BLaER1 treated with 17β-estradiol and CSF1 and Interleukin-3, amounts not matched to agents 10 nM and 100 nM (cell line): ENCODE data around the gene PTTG1IP.

Source experiments
- H3K27ac ChIP-seq, 11 experiments: shearing (Covaris generic); formaldehyde crosslinking; 2 replicates each; pipeline ENCODE4 v1.8.1; 2022
- H3K27me3 ChIP-seq, 11 experiments: shearing (Covaris generic); formaldehyde crosslinking; 2 replicates each; pipeline ENCODE4 v1.8.1; 2022
- H3K36me3 ChIP-seq, 11 experiments: shearing (Covaris generic); formaldehyde crosslinking; 2 replicates each; pipeline ENCODE4 v1.8.1; 2022
- H3K4me1 ChIP-seq, 10 experiments: shearing (Covaris generic); formaldehyde crosslinking; 2 replicates each; pipeline ENCODE4 v1.8.1; 2022
- H3K4me2 ChIP-seq, 11 experiments: shearing (Covaris generic); formaldehyde crosslinking; 2 replicates each; pipeline ENCODE4 v1.8.1; 2022
- H3K4me3 ChIP-seq, 10 experiments: shearing (Covaris generic); formaldehyde crosslinking; 2 replicates each; pipeline ENCODE4 v1.8.1; 2022
- H3K9ac ChIP-seq, 11 experiments: shearing (Covaris generic); formaldehyde crosslinking; 2 replicates each; pipeline ENCODE4 v1.8.1; 2022
- H3K9me3 ChIP-seq, 11 experiments: shearing (Covaris generic); formaldehyde crosslinking; replicated peaks in 1 of 11; 2 replicates each; pipeline ENCODE4 v1.8.1; 2022
- H4K20me1 ChIP-seq, 11 experiments: shearing (Covaris generic); formaldehyde crosslinking; 2 replicates each; pipeline ENCODE4 v1.8.1; 2022
- Cebpa-rat ChIP-seq, 11 experiments: shearing (Covaris generic); IDR thresholded peaks; 2 replicates each; pipeline ENCODE4 v1.8.1; 2022

Gene PTTG1IP

DNA sequence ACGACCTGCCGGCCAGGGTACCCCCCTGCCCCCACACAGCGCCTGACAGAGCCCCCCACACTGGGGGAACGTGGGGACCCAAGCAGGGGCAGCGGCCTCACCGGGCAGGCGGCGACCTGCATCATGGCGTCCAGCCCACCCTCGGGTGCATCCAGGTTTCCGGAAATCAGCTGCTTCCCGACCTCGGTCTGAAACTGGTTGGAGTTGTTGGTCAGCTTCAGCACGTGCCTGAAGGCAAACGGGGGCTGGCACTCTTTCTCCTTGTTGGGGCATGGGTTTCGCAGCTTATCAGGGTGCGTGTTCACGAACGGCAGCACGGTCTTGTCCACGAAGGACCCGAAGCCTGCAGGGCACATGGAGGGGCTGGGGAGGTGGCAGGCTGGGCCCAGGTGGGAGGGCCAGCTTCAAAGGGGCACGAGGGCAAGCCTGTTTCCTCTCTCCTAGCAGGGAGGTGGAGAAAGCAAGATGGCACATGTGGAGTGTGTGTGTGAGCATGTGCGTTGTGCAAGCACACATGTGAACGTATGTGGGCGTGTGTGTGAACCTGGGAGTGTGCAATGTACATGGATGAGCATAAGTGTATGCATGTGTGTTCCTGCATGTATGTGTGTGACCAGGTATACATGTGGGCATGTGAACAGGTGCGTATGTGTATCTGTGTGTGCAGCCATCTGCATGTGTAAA, 28.0 kb upstream of the PTTG1IP start:
- peaks cover 31 to 100% (median 68%) of the 10 kb centered on the region in 10 experiments for H3K4me1 ChIP-seq
- peaks cover 0 to 9% (median 0%) of the 10 kb centered on the region in 11 experiments; a peak in 8 of 22 replicates for H3K9me3 ChIP-seq
- peak overlapping the region in 9 of 11 experiments; percentile 9 to 93 (median 34); a peak in 16 of 22 replicates for H3K4me2 ChIP-seq
- peaks cover 0 to 98% (median 61%) of the 10 kb centered on the region in 11 experiments; a peak in 18 of 22 replicates for H4K20me1 ChIP-seq
- no peak overlapping the region for H3K4me3 ChIP-seq
- peak overlapping the region in 1 of 11 experiments; percentile 42; a peak in 1 of 22 replicates for H3K9ac ChIP-seq
- no peaks in the 10 kb centered on the region for H3K27me3 ChIP-seq
- no peak overlapping the region for H3K27ac ChIP-seq
- TF ChIP-seq Cebpa-rat (IDR thresholded peaks at IDR 0.05): no peak
- H3K36me3 ChIP-seq: peaks cover 47 to 100% (median 97%) of the 10 kb centered on the region in 11 experiments

DNA sequence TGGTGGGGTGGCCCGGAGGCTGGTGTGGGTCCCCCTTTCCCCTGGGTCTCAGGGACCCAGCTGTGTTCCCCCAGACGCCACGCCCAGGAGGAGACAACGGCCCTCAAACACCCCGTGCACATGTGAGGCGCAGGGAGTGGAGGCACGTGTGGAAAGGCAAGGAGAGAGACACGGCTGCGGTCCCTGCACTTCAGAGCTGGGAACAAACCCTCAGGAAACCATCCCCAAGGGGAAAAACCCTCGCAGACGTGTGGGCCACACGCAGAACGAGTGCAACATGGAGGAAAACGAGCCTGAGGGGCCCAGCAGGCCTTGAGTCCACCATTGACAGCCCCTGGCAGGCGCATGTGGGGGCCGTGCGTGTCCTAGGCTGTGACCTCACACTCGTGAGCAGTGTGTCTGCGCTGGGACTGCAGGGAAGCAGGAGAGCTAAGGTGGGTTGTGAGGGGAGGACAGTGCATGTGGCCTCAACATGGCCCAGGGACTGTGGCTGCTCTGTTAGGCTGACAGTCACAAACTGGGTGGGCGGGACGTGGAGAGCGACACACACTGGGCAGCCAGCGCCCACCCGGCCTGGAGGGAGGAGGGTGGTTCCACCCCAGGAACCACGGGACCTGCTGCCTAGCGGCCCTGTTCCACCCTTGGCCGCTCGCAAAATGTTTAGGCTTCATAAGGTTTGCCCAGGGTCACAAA, 27.2 kb upstream of the PTTG1IP start:
- Histone ChIP-seq H4K20me1 (peaks cover 0 to 100% (median 60%) of the 10 kb centered on the region in 11 experiments; a peak in 18 of 22 replicates), H3K9me3 (peaks cover 0 to 9% (median 0%) of the 10 kb centered on the region in 11 experiments; a peak in 8 of 22 replicates), H3K27me3 (no peaks in the 10 kb centered on the region), H3K4me2 (peak overlapping the region in 8 of 11 experiments; percentile 30 to 93 (median 39); a peak in 13 of 22 replicates), H3K27ac (no peak overlapping the region), H3K4me1 (peaks cover 24 to 100% (median 68%) of the 10 kb centered on the region in 10 experiments), H3K4me3 (no peak overlapping the region), H3K36me3 (peaks cover 47 to 100% (median 100%) of the 10 kb centered on the region in 11 experiments), H3K9ac (peak overlapping the region in 1 of 11 experiments; percentile 42; a peak in 1 of 22 replicates)
- TF ChIP-seq Cebpa-rat (IDR thresholded peaks at IDR 0.05): no peak

DNA sequence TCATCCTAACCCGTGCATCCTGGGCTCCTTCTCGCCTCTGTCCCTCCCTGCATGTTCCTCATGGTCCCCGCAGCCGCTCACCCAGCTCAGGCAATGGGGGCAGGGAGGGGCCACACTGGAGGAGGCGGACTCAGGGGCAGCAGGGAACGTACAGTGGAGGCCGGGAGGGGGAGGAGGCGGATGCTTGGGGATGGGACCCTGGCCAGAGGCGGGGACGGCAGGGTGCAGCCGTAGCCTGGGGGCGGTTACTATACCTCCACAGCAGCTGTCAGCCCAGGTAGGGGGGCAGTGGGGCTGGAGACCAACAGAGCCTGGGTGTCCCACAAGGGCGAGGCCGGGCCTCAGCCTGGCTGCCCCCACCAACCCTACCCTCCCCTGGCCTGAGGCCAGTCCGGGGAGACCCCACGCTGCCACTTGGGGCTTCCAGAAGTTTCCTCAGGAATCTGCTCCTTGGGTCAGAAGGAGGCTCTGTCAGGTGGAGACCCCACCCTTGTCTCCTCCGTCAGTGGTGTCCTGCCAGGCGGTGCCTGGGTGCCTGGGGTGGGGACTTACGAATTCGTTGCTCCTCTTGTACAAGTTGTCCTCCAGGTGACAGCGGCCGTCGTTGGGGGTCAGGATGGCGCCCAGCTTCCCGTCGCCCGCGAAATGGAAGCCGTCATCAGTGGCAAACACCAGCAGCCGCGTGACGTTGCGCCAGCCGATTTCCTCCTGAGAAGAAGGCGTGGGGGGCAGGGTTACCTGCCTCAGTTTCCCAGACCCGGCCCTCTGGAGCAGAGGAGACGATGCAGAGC, 26.5 kb upstream of the PTTG1IP start:
- Histone ChIP-seq H4K20me1 (peaks cover 0 to 96% (median 58%) of the 10 kb centered on the region in 11 experiments; a peak in 18 of 22 replicates), H3K9ac (peak overlapping the region in 1 of 11 experiments; percentile 42; a peak in 2 of 22 replicates), H3K4me2 (peak overlapping the region in 2 of 11 experiments; percentile 30 to 33; a peak in 1 of 22 replicates), H3K4me1 (peaks cover 23 to 100% (median 68%) of the 10 kb centered on the region in 10 experiments), H3K9me3 (peaks cover 0 to 9% (median 0%) of the 10 kb centered on the region in 11 experiments; a peak in 8 of 22 replicates), H3K27me3 (no peaks in the 10 kb centered on the region), H3K36me3 (peaks cover 47 to 100% (median 98%) of the 10 kb centered on the region in 11 experiments), H3K27ac (no peak overlapping the region), H3K4me3 (no peak overlapping the region)
- no peak for TF ChIP-seq Cebpa-rat (IDR thresholded peaks at IDR 0.05)

DNA sequence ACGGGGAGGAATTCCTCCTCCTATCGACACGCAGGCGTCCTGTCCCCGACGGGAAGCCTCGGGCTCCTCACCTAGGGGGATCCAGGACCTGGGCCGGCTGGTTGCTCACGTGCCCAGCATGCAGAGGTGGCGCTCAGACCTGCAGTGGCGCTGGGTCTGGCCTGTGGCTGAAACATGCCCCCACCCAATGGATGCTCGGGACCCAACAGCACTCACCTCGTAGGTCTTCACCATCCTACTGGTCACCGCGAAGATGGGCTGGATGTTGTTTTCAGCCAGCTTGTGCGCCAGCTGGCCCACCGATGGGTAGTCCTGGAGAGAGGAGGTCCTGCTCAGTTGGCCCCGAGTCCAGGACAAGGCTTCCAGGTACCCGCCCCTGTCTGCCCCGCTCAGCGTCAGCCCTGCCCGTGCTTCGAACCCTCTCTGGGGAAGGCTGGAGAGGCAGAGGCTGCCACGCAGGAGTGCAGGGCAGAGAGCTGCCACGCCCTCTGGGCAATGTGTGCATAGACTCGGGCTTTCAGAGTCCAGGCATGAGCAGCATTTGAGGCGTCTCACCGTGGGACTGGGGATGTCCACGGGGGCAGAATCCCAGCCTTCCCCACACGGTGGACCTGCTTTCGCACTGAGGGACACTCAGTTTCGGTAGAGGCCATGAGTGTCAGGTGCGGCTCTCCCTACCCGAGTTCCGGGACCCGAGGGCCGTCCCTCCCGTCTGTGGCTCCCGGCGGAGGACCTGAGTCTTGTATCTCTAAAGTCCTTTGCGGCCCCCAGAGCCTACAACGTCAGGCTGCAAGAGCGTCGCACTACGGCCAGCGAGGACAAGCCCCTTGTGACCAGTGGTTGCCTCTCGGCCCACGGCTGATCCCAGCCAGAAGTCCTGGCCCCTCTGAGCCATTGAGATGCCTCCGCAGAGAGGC, 25.6 kb upstream of the PTTG1IP start:
- Histone ChIP-seq H3K36me3 (peaks cover 47 to 100% (median 98%) of the 10 kb centered on the region in 11 experiments), H3K4me3 (no peak overlapping the region), H3K27ac (no peak overlapping the region), H3K4me2 (peak overlapping the region in 3 of 11 experiments; percentile 29 to 81 (median 81); a peak in 5 of 22 replicates), H3K9ac (no peak overlapping the region; a peak in 1 of 22 replicates), H3K9me3 (peaks cover 0 to 9% (median 0%) of the 10 kb centered on the region in 11 experiments; a peak in 8 of 22 replicates), H3K27me3 (no peaks in the 10 kb centered on the region), H3K4me1 (peaks cover 31 to 100% (median 70%) of the 10 kb centered on the region in 10 experiments), H4K20me1 (peaks cover 0 to 96% (median 56%) of the 10 kb centered on the region in 11 experiments; a peak in 18 of 22 replicates)
- no peak for TF ChIP-seq Cebpa-rat (IDR thresholded peaks at IDR 0.05)

DNA sequence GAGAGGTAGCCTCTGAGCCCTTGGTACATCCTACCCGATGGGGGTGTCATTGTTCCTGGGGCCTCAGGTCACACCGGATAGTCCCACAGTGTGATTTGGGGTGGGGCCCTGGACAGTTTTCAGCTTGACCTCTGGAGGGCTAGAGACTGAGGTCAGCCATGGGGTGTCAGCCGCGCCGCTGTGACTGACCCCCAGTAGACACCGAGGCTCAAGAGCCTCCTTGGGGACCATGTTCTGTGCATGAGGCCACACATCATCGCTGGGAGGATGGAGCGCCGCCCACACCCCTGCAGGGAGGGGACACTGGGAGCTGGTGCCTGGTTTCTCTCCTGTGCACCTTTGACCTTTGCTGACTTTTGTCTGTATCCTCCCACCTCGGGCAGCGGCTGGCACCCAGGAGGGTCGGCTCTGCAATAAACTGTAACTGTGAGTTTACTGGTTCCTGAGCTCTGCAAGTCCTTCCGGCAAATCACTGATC, 24.6 kb upstream of the PTTG1IP start:
- Histone ChIP-seq H3K9me3 (peaks cover 0 to 9% (median 0%) of the 10 kb centered on the region in 11 experiments; a peak in 8 of 22 replicates), H3K27ac (no peak overlapping the region), H3K9ac (peak overlapping the region in 1 of 11 experiments; percentile 42; a peak in 1 of 22 replicates), H3K27me3 (no peaks in the 10 kb centered on the region), H3K4me2 (peak overlapping the region in 6 of 11 experiments; percentile 7 to 81 (median 63); a peak in 11 of 22 replicates), H3K36me3 (peaks cover 38 to 100% (median 92%) of the 10 kb centered on the region in 11 experiments), H4K20me1 (peaks cover 0 to 96% (median 46%) of the 10 kb centered on the region in 11 experiments; a peak in 18 of 22 replicates), H3K4me3 (no peak overlapping the region), H3K4me1 (peaks cover 42 to 100% (median 71%) of the 10 kb centered on the region in 10 experiments)
- TF ChIP-seq Cebpa-rat (IDR thresholded peaks at IDR 0.05): no peak

DNA sequence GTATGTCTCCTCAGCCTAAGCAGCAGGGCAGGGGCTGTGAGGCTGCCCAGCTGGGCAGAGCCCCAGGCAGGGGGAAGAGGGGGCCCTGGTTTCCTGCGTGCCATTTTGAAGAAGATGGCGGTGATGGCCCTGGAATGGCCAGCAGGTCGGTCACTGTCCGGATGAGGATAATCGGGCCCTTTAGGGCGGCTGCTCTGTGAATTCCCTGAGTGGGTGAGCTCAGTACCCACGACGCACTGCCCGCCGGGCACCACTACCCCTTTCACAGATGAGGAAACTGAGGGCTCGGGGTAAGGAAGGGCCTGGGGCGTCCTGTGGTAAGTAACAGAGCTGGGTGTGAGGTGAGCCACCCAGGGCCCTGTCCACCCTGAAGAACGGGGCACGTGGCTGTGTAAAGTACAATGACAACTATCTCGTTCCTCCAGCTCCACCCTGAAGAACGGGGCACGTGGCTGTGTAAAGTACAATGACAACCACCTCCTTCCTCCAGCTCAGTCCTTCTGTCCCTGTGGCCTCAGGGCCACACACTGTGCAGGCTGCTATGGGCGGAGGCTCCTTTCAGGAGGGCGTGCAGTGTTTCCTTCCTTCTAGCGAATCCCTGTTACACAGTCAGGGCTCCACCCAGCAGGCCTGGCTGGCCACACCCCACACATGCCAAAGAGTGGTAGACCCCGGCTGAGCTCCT, 24.0 kb upstream of the PTTG1IP start:
- H3K4me3 ChIP-seq: no peak overlapping the region
- peak overlapping the region in 6 of 11 experiments; percentile 7 to 81 (median 63); a peak in 11 of 22 replicates for H3K4me2 ChIP-seq
- H3K36me3 ChIP-seq: peaks cover 32 to 99% (median 89%) of the 10 kb centered on the region in 11 experiments
- peaks cover 0 to 6% (median 0%) of the 10 kb centered on the region in 11 experiments; a peak in 7 of 22 replicates for H3K9me3 ChIP-seq
- peak overlapping the region in 3 of 11 experiments; percentile 11 to 42 (median 27); a peak in 3 of 22 replicates for H3K9ac ChIP-seq
- TF ChIP-seq Cebpa-rat (IDR thresholded peaks at IDR 0.05): no peak
- H3K4me1 ChIP-seq: peaks cover 48 to 100% (median 73%) of the 10 kb centered on the region in 10 experiments
- H4K20me1 ChIP-seq: peaks cover 0 to 92% (median 46%) of the 10 kb centered on the region in 11 experiments; a peak in 18 of 22 replicates
- H3K27ac ChIP-seq: no peak overlapping the region
- H3K27me3 ChIP-seq: no peaks in the 10 kb centered on the region
